HL-60/S4 (cell line): ENCODE results near the gene DLG2.

Experiments
- in situ Hi-C: fragments of 300-500 bp; cut with MboI; formaldehyde crosslinking; loops from 2 replicates; pipeline ENCODE4 v1.14.3; 2022; ENCODE audit warnings: low sequenced_read_pairs

Gene DLG2

GRCh38 chr11:84532364-84532763 lies 1094.8 kb downstream of the DLG2 start:
- in situ Hi-C loops: no loop called here

- in situ Hi-C loops: no loop called here
Measured at GRCh38 chr11:84526250-84526649, 1100.9 kb downstream of the DLG2 start.

GRCh38 chr11:84524422-84525051 lies 1102.6 kb downstream of the DLG2 start:
- in situ Hi-C loops: no loop called here

GRCh38 chr11:84522331-84522730 lies 1104.8 kb downstream of the DLG2 start:
- in situ Hi-C loops: no loop called here

- in situ Hi-C loops: no loop called here
Measured at GRCh38 chr11:84518631-84519183, 1108.4 kb downstream of the DLG2 start.

- in situ Hi-C loops: no loop called here
Measured at GRCh38 chr11:84514436-84514835, 1112.7 kb downstream of the DLG2 start.

- in situ Hi-C loops: no loop called here
Measured at GRCh38 chr11:84503503-84503902, 1123.6 kb downstream of the DLG2 start.

GRCh38 chr11:84501750-84502149 lies 1125.4 kb downstream of the DLG2 start:
- in situ Hi-C loops: no loop called here

- in situ Hi-C loops: no loop called here
Measured at GRCh38 chr11:84497981-84498411, 1129.1 kb downstream of the DLG2 start.

GRCh38 chr11:84497181-84497580 lies 1130.0 kb downstream of the DLG2 start:
- in situ Hi-C loops: no loop called here

- in situ Hi-C loops: no loop called here
Measured at GRCh38 chr11:84496122-84496521, 1131.0 kb downstream of the DLG2 start.

- in situ Hi-C loops: no loop called here
Measured at GRCh38 chr11:84480131-84480530, 1147.0 kb downstream of the DLG2 start.

GRCh38 chr11:84476581-84476980 lies 1150.6 kb downstream of the DLG2 start:
- in situ Hi-C loops: no loop called here

GRCh38 chr11:84471501-84471900 lies 1155.6 kb downstream of the DLG2 start:
- in situ Hi-C loops: no loop called here

- in situ Hi-C loops: no loop called here
Measured at GRCh38 chr11:84468235-84468634, 1158.9 kb downstream of the DLG2 start.

- in situ Hi-C loops: no loop called here
Measured at GRCh38 chr11:84465040-84465439, 1162.1 kb downstream of the DLG2 start.

GRCh38 chr11:84455691-84456090 lies 1171.5 kb downstream of the DLG2 start:
- in situ Hi-C loops: no loop called here

GRCh38 chr11:84452211-84452610 lies 1174.9 kb downstream of the DLG2 start:
- in situ Hi-C loops: no loop called here

GRCh38 chr11:84438565-84438964 lies 1188.6 kb downstream of the DLG2 start:
- in situ Hi-C loops: no loop called here

GRCh38 chr11:84437071-84437980 lies 1189.8 kb downstream of the DLG2 start:
- in situ Hi-C loops: no loop called here

GRCh38 chr11:84430661-84431060 lies 1196.5 kb downstream of the DLG2 start:
- in situ Hi-C loops: no loop called here

- in situ Hi-C loops: no loop called here
Measured at GRCh38 chr11:84425673-84426072, 1201.5 kb downstream of the DLG2 start.
